Measurements from ENCODE around the gene TRIO.
"Not testable (repeated sequence)": the region's sequence is repeated elsewhere in the genome, so short reads cannot be mapped to it uniquely, and the experiment has no call there.

The TRIO gene

GRCh38 chr5:14552017-14552416 is 408.9 kb downstream of the TRIO start:
- H3K9me3 ChIP-seq (replicated peaks; ENCODE audit: insufficient read depth, low read length), result no peaks in the 10 kb centered on the region
- H3F3A ChIP-seq (ENCODE audit: insufficient read depth, low read length), result no peaks in the 10 kb centered on the region
- no peak overlapping the region for H3K4me3 ChIP-seq (ENCODE audit: low read length)
- no peaks in the 10 kb centered on the region for H3K27me3 ChIP-seq (replicated peaks; ENCODE audit: insufficient read depth, low read length)
- H4K20me1 ChIP-seq (ENCODE audit: insufficient read depth, low read length), result no peaks in the 10 kb centered on the region
- H3K9me2 ChIP-seq (replicated peaks; ENCODE audit: insufficient read depth, low read length), result no peaks in the 10 kb centered on the region
- H2AFZ ChIP-seq (ENCODE audit: low read length), result no peak overlapping the region
- H3K27ac ChIP-seq (ENCODE audit: low read length), result no peak overlapping the region
- no peaks in the 10 kb centered on the region for H3K4me1 ChIP-seq (ENCODE audit: low read length)
- H3K9ac ChIP-seq (ENCODE audit: low read length), result no peak overlapping the region
- no peaks in the 10 kb centered on the region for H3K79me2 ChIP-seq (ENCODE audit: low read length)
- no peak for DNase-seq
- no peaks in the 10 kb centered on the region for H3K36me3 ChIP-seq (replicated peaks; ENCODE audit: insufficient read depth, low read length)
- TF ChIP-seq EZH2 (optimal IDR thresholded peaks at IDR 0.05; ENCODE audit: low read depth, low read length) (no peak), CTCF (IDR thresholded peaks at IDR 0.05; ENCODE audit: low read length) (no peak), EZH2phosphoT487 (IDR thresholded peaks at IDR 0.05; ENCODE audit: low read length) (no peak)
- no peak overlapping the region for H3K4me2 ChIP-seq (ENCODE audit: low read depth, low read length)

DNA sequence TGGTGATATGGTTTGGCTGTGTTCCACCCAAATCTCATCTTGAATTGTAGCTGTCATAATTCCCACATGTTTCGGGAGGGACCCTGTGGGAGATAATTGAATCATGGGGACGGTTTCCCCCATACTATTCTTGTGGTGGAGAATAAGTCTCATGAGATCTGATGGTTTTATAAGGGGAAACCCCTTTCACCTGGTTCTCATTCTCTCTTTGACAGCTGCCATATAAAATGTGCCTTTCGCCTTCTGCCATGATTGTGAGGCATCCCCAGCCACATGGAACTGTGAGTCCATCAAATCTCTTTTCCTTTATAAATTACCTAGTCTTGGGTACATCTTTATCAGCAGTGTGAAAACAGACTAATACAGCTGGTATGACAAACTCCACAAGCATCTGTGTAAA is 411.1 kb downstream of the TRIO start:
- not testable (repeated sequence) for H3K79me2 ChIP-seq (ENCODE audit: low read length); H3K36me3 ChIP-seq (replicated peaks; ENCODE audit: insufficient read depth, low read length); H3K27me3 ChIP-seq (replicated peaks; ENCODE audit: insufficient read depth, low read length); H3F3A ChIP-seq (ENCODE audit: insufficient read depth, low read length); H2AFZ ChIP-seq (ENCODE audit: low read length); DNase-seq; H3K4me1 ChIP-seq (ENCODE audit: low read length); H3K4me2 ChIP-seq (ENCODE audit: low read depth, low read length); H3K9me2 ChIP-seq (replicated peaks; ENCODE audit: insufficient read depth, low read length); H3K27ac ChIP-seq (ENCODE audit: low read length); H4K20me1 ChIP-seq (ENCODE audit: insufficient read depth, low read length); H3K9me3 ChIP-seq (replicated peaks; ENCODE audit: insufficient read depth, low read length); H3K4me3 ChIP-seq (ENCODE audit: low read length); H3K9ac ChIP-seq (ENCODE audit: low read length)

GRCh38 chr5:14556015-14556414 is 412.9 kb downstream of the TRIO start:
- Histone ChIP-seq H3K9me2 (replicated peaks; ENCODE audit: insufficient read depth, low read length) (no peaks in the 10 kb centered on the region), H3K9ac (ENCODE audit: low read length) (no peak overlapping the region), H3K4me1 (ENCODE audit: low read length) (no peaks in the 10 kb centered on the region), H4K20me1 (ENCODE audit: insufficient read depth, low read length) (no peaks in the 10 kb centered on the region), H3K4me3 (ENCODE audit: low read length) (no peak overlapping the region), H3K36me3 (replicated peaks; ENCODE audit: insufficient read depth, low read length) (no peaks in the 10 kb centered on the region), H2AFZ (ENCODE audit: low read length) (no peak overlapping the region), H3K79me2 (ENCODE audit: low read length) (no peaks in the 10 kb centered on the region), H3K4me2 (ENCODE audit: low read depth, low read length) (no peak overlapping the region), H3K9me3 (replicated peaks; ENCODE audit: insufficient read depth, low read length) (no peaks in the 10 kb centered on the region), H3F3A (ENCODE audit: insufficient read depth, low read length) (no peaks in the 10 kb centered on the region), H3K27ac (ENCODE audit: low read length) (no peak overlapping the region), H3K27me3 (replicated peaks; ENCODE audit: insufficient read depth, low read length) (no peaks in the 10 kb centered on the region)
- no peak for DNase-seq
- TF ChIP-seq CTCF (IDR thresholded peaks at IDR 0.05; ENCODE audit: low read length) (no peak), EZH2 (optimal IDR thresholded peaks at IDR 0.05; ENCODE audit: low read depth, low read length) (no peak), EZH2phosphoT487 (IDR thresholded peaks at IDR 0.05; ENCODE audit: low read length) (no peak)

- TF ChIP-seq CTCF (IDR thresholded peaks at IDR 0.05; ENCODE audit: low read length) (no peak), EZH2 (optimal IDR thresholded peaks at IDR 0.05; ENCODE audit: low read depth, low read length) (no peak), EZH2phosphoT487 (IDR thresholded peaks at IDR 0.05; ENCODE audit: low read length) (no peak)
- H3K9ac ChIP-seq (ENCODE audit: low read length), result no peak overlapping the region
These were observed 414.1 kb downstream of the TRIO start for GRCh38 chr5:14557203-14557770.

More at GRCh38 chr5:14557203-14557770, 414.1 kb downstream of the TRIO start:
- Histone ChIP-seq H4K20me1 (ENCODE audit: insufficient read depth, low read length) (no peaks in the 10 kb centered on the region), H3F3A (ENCODE audit: insufficient read depth, low read length) (no peaks in the 10 kb centered on the region), H2AFZ (ENCODE audit: low read length) (no peak overlapping the region), H3K4me1 (ENCODE audit: low read length) (no peaks in the 10 kb centered on the region), H3K27ac (ENCODE audit: low read length) (no peak overlapping the region), H3K36me3 (replicated peaks; ENCODE audit: insufficient read depth, low read length) (no peaks in the 10 kb centered on the region), H3K27me3 (replicated peaks; ENCODE audit: insufficient read depth, low read length) (no peaks in the 10 kb centered on the region), H3K9me2 (replicated peaks; ENCODE audit: insufficient read depth, low read length) (no peaks in the 10 kb centered on the region), H3K9me3 (replicated peaks; ENCODE audit: insufficient read depth, low read length) (no peaks in the 10 kb centered on the region), H3K79me2 (ENCODE audit: low read length) (no peaks in the 10 kb centered on the region), H3K4me3 (ENCODE audit: low read length) (no peak overlapping the region), H3K4me2 (ENCODE audit: low read depth, low read length) (no peak overlapping the region)
- DNase-seq, result no peak
